ENCODE measurements around the gene ZSWIM4.

GRCh38 chr19:13797870-13798269, 2.6 kb downstream of the ZSWIM4 start:
- TF ChIP-seq ELF4 (IDR thresholded peaks at IDR 0.05) (no peak), SUZ12 (IDR thresholded peaks at IDR 0.05) (no peak)

Data from HEK293T (cell line).